Measurements from ENCODE around the gene COTL1. TPM values are rescaled to one million over a fixed set of nuclear protein-coding genes. Genes with fewer than 3 reads are reported as not detected.

The COTL1 gene
- total RNA-seq, 1 donor from 2014 or later, result 210 TPM

DNA sequence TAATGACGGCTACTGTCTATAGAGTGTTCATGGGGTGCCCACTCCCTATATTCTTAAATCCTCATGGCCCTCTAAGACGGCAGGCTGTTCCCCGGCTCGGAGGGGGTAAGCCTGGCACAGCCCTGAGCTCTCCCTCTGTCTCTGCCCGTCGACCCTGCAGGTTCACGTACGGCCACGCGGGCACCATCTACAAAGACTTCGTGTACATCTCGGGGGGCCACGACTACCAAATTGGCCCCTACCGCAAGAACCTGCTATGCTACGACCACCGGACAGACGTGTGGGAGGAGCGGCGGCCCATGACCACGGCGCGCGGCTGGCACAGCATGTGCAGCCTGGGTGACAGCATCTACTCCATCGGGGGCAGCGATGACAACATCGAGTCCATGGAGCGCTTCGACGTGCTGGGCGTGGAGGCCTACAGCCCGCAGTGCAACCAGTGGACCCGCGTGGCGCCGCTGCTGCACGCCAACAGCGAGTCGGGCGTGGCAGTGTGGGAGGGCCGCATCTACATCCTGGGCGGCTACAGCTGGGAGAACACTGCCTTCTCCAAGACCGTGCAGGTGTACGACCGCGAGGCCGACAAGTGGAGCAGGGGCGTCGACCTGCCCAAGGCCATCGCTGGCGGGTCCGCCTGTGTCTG, 43.7 kb upstream of the COTL1 start:
- Histone ChIP-seq H3K4me3 (ENCODE audit: low read depth, low read length) (no peak overlapping the region), H3K27me3 (ENCODE audit: control insufficient read depth, insufficient read depth, low read length) (no peaks in the 10 kb centered on the region), H3K36me3 (ENCODE audit: control insufficient read depth, insufficient read depth, low read length) (peaks cover 5% of the 10 kb centered on the region)
- DNase-seq (ENCODE audit: low read depth), result no peak
- TF ChIP-seq, protein P1, sequence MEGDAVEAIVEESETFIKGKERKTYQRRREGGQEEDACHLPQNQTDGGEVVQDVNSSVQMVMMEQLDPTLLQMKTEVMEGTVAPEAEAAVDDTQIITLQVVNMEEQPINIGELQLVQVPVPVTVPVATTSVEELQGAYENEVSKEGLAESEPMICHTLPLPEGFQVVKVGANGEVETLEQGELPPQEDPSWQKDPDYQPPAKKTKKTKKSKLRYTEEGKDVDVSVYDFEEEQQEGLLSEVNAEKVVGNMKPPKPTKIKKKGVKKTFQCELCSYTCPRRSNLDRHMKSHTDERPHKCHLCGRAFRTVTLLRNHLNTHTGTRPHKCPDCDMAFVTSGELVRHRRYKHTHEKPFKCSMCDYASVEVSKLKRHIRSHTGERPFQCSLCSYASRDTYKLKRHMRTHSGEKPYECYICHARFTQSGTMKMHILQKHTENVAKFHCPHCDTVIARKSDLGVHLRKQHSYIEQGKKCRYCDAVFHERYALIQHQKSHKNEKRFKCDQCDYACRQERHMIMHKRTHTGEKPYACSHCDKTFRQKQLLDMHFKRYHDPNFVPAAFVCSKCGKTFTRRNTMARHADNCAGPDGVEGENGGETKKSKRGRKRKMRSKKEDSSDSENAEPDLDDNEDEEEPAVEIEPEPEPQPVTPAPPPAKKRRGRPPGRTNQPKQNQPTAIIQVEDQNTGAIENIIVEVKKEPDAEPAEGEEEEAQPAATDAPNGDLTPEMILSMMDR (IDR thresholded peaks at IDR 0.05; ENCODE audit: insufficient read depth, low read length, poor library complexity, severe bottlenecking), result no peak

DNA sequence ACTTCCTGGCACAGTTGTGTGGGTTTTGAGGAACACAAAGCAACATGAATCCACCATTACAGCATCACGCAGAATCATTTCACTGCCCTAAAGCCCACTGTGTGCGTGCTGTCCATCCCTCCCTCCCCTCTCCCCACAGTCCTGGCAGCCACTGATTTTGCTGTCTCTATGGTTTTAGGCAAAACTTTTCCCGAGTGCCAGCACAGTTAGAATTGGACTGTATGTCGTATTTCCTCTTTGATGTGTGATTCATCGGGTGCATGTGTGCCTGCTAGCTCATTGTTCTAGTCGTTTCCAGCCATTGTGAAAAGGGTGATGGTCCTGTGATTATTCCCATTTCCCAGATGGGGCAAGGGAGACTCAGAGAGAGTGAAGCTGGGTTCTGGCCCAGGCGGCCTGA, 43.1 kb upstream of the COTL1 start:
- TF ChIP-seq, protein P1 (IDR thresholded peaks at IDR 0.05; ENCODE audit: insufficient read depth, low read length, poor library complexity, severe bottlenecking), result no peak
- Histone ChIP-seq H3K27me3 (ENCODE audit: control insufficient read depth, insufficient read depth, low read length) (no peaks in the 10 kb centered on the region), H3K4me3 (ENCODE audit: low read depth, low read length) (no peak overlapping the region), H3K36me3 (ENCODE audit: control insufficient read depth, insufficient read depth, low read length) (peaks cover 5% of the 10 kb centered on the region)
- DNase-seq (ENCODE audit: low read depth), result no peak

GRCh38 chr16:84659656-84660300, 41.9 kb upstream of the COTL1 start:
- H3K36me3 ChIP-seq (ENCODE audit: control insufficient read depth, insufficient read depth, low read length), result peaks cover 3% of the 10 kb centered on the region

DNA sequence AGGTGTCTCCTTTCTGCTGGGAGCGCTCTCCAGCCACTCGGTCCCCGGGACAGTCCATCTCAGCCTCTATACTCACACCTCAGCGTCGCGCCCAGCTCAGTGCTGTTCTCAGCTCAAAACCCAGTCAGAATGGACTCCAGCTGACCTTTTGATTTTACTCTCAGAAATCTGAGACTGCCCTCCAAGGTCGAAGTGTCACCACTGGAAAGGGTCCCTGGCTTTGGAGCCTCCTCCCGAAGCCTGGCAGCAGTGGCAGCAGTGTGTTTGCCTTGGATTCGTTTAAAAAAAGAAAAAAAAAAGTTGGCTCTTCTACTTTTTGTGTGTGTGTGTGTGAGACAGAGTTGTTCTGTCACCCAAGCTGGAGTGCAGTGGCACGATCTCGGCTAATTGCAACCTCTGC, 40.8 kb upstream of the COTL1 start:
- H3K4me3 ChIP-seq (ENCODE audit: low read depth, low read length), result no peak overlapping the region
- H3K36me3 ChIP-seq (ENCODE audit: control insufficient read depth, insufficient read depth, low read length), result peaks cover 3% of the 10 kb centered on the region
- no peaks in the 10 kb centered on the region for H3K27me3 ChIP-seq (ENCODE audit: control insufficient read depth, insufficient read depth, low read length)
- DNase-seq (ENCODE audit: low read depth), result no peak
- TF ChIP-seq, protein P1 (IDR thresholded peaks at IDR 0.05; ENCODE audit: insufficient read depth, low read length, poor library complexity, severe bottlenecking), result no peak

More at GRCh38 chr16:84659656-84660300, 41.9 kb upstream of the COTL1 start:
- H3K27me3 ChIP-seq (ENCODE audit: control insufficient read depth, insufficient read depth, low read length), result no peaks in the 10 kb centered on the region
- TF ChIP-seq, protein P1 (IDR thresholded peaks at IDR 0.05; ENCODE audit: insufficient read depth, low read length, poor library complexity, severe bottlenecking), result no peak
- no peak overlapping the region for H3K4me3 ChIP-seq (ENCODE audit: low read depth, low read length)
- no peak for DNase-seq (ENCODE audit: low read depth)

- TF ChIP-seq, protein P1 (IDR thresholded peaks at IDR 0.05; ENCODE audit: insufficient read depth, low read length, poor library complexity, severe bottlenecking), result no peak
- Histone ChIP-seq H3K4me3 (ENCODE audit: low read depth, low read length) (no peak overlapping the region), H3K27me3 (ENCODE audit: control insufficient read depth, insufficient read depth, low read length) (no peaks in the 10 kb centered on the region), H3K36me3 (ENCODE audit: control insufficient read depth, insufficient read depth, low read length) (peaks cover 5% of the 10 kb centered on the region)
- no peak for DNase-seq (ENCODE audit: low read depth)
Observed at GRCh38 chr16:84657229-84657837, 39.5 kb upstream of the COTL1 start.

All from kidney epithelial cell (primary cell).